K562 (cell line): ENCODE results near the gene ADGRF1. TPM values are rescaled to one million over a fixed set of nuclear protein-coding genes. Genes with fewer than 3 reads are reported as not detected.

ENCODE experiments used
- ATAC-seq: fragments of 200-7000 bp; cut with Tn5 transposase; 3 replicates; pipeline ENCODE4 v1.9.1; 2020; ENCODE audit warnings: moderate library complexity
- BruUV-seq: library from RNA; stranded (reverse); fragments of 400-500 nt; replicated peaks from 2 replicates; lab custom pipeline; 2021; lab: Mats Ljungman, UMichigan
- CTCF ChIA-PET: fragments of 300-600 bp; formaldehyde crosslinking; extraction: SDS; loops from one replicate; lab custom pipeline; 2021; ENCODE audit warnings: low intra/inter-chr PET ratio; lab: Yijun Ruan, JAX
- POLR2A ChIA-PET: fragments of 300-600, 350-650 bp; sonication (Branson Sonifier 250); formaldehyde crosslinking; extraction: SDS; loops from one replicate; lab custom pipeline; 2021; ENCODE audit warnings: antibody characterized with exemption, inconsistent platforms; lab: Yijun Ruan, JAX
- DNase-seq, 4 experiments: peaks; one replicate each; pipeline versions ENCODE4 v3.0.0 to v3.0.0-alpha.2; 2011 to 2018; ENCODE audit warnings: low spot score in 3 of 4, mixed read lengths in 3 of 4; ENCODE audit errors: extremely low read depth in 1 of 4
- FAIRE-seq: peaks from 2 replicates; lab custom pipeline; 2011; peaks lifted over from hg19 to GRCh38; lab: Jason Lieb, UNC
- H2AFZ ChIP-seq: 2 replicates; pipeline ENCODE4 v1.6.0; 2011; ENCODE audit warnings: low read depth, low read length, control low read depth, inconsistent platforms
- H3K27ac ChIP-seq: fragments of 200-600 bp; 3 replicates; pipeline ENCODE4 v1.8.0; 2011; ENCODE audit warnings: low read depth, mild to moderate bottlenecking, control low read depth, inconsistent platforms, low read length, moderate library complexity, mixed read lengths; ENCODE audit errors: extremely low read depth
- H3K27me3 ChIP-seq, 2 experiments: fragments of 300-600 bp in 1 of 2; 2 replicates in 1 of 2; 3 replicates in 1 of 2; pipeline versions ENCODE4 v1.6.0 to v1.8.0; 2011; ENCODE audit warnings: inconsistent platforms in 2 of 2, low read length in 2 of 2, mild to moderate bottlenecking in 1 of 2, mixed read lengths in 1 of 2, moderate library complexity in 1 of 2; ENCODE audit not compliant: control insufficient read depth in 2 of 2, insufficient read depth in 2 of 2
- H3K36me3 ChIP-seq: fragments of 300-600 bp; 3 replicates; pipeline ENCODE4 v1.8.0; 2011; ENCODE audit warnings: mild to moderate bottlenecking, low read length, inconsistent platforms; ENCODE audit not compliant: control insufficient read depth, insufficient read depth
- H3K4me1 ChIP-seq, 2 experiments: fragments of 200-600 bp in 1 of 2; replicated peaks in 1 of 2; 2 replicates in 1 of 2; 3 replicates in 1 of 2; pipeline versions ENCODE4 v1.5.1 to v1.8.0; 2011; ENCODE audit warnings: inconsistent platforms in 2 of 2, low read length in 2 of 2, mild to moderate bottlenecking in 1 of 2, mixed read lengths in 1 of 2, moderate library complexity in 1 of 2; ENCODE audit not compliant: control insufficient read depth in 2 of 2, insufficient read depth in 2 of 2
- H3K4me2 ChIP-seq: 2 replicates; pipeline ENCODE4 v1.6.1; 2011; ENCODE audit warnings: low read length, control low read depth, inconsistent platforms, mixed read lengths; ENCODE audit not compliant: insufficient read depth
- H3K4me3 ChIP-seq: fragments of 200-600 bp; sonication (generic), shearing (Covaris generic); 2 replicates; pipeline ENCODE4 v1.5.1; 2016; ENCODE audit warnings: control low read depth, inconsistent platforms
- H3K79me2 ChIP-seq: fragments of 200-600 bp; 3 replicates; pipeline ENCODE4 v1.8.0; 2011; ENCODE audit warnings: low read length, inconsistent platforms; ENCODE audit not compliant: control insufficient read depth, insufficient read depth
- H3K9ac ChIP-seq, 2 experiments: 2 replicates each; pipeline versions ENCODE4 v1.6.0 to v1.6.1; 2011; ENCODE audit warnings: low read depth in 2 of 2, low read length in 2 of 2, control low read depth in 1 of 2, inconsistent platforms in 1 of 2, mild to moderate bottlenecking in 1 of 2, mixed read lengths in 1 of 2; ENCODE audit not compliant: insufficient read depth in 1 of 2
- H3K9me1 ChIP-seq: one replicate; pipeline ENCODE4 v1.6.0; 2011; ENCODE audit warnings: inconsistent platforms, mild to moderate bottlenecking, low read length, moderate library complexity; ENCODE audit not compliant: control insufficient read depth, insufficient read depth
- H3K9me3 ChIP-seq: replicated peaks from 2 replicates; pipeline ENCODE4 v1.5.1; 2011; ENCODE audit warnings: low read depth, low read length, inconsistent platforms; ENCODE audit not compliant: control insufficient read depth, insufficient read depth
- H4K20me1 ChIP-seq: replicated peaks from 2 replicates; pipeline ENCODE4 v1.6.1; 2011; ENCODE audit warnings: low read length, inconsistent platforms, mixed read lengths; ENCODE audit not compliant: control insufficient read depth, insufficient read depth
- ARNT ChIP-seq, 2 experiments: fragments of 450-650 bp; IDR thresholded peaks; 2 replicates each; pipeline ENCODE4 v1.6.1; 2016; ENCODE audit warnings: mild to moderate bottlenecking in 1 of 2
- CXXC5 ChIP-seq: fragments of 250-450 bp; sonication (Bioruptor Pico); IDR thresholded peaks from 2 replicates; pipeline ENCODE4 v1.8.0; 2022; ENCODE audit warnings: inconsistent platforms, mild to moderate bottlenecking, moderate library complexity
- GTF2B ChIP-seq: IDR thresholded peaks from 2 replicates; pipeline ENCODE4 v1.6.1; 2011; ENCODE audit not compliant: insufficient read length; ENCODE audit errors: extremely low read depth
- ILF3 ChIP-seq: fragments of 450-650 bp; IDR thresholded peaks from 2 replicates; pipeline ENCODE4 v1.6.1; 2018; ENCODE audit warnings: antibody characterized with exemption, mild to moderate bottlenecking, moderate library complexity, borderline replicate concordance
- KDM2B ChIP-seq: fragments of 250-450 bp; sonication (Bioruptor Pico); IDR thresholded peaks from 2 replicates; pipeline ENCODE4 v1.8.0; 2021; ENCODE audit warnings: mild to moderate bottlenecking, moderate library complexity
- MCM7 ChIP-seq, 2 experiments: fragments of 450-650 bp; IDR thresholded peaks; 2 replicates each; pipeline ENCODE4 v1.6.1; 2016 to 2018
- MXI1 ChIP-seq: IDR thresholded peaks from 2 replicates; pipeline ENCODE4 v1.6.1; 2011; ENCODE audit warnings: low read depth, mild to moderate bottlenecking, improper control_type of control experiment, low read length
- SNAPC5 ChIP-seq: fragments of 250-450 bp; sonication (Bioruptor Pico); IDR thresholded peaks from 2 replicates; pipeline ENCODE4 v1.8.0; 2021; ENCODE audit warnings: moderate library complexity, mild to moderate bottlenecking, inconsistent platforms
- VEZF1 ChIP-seq: fragments of 200-800 bp; sonication (Bioruptor generic); IDR thresholded peaks from 2 replicates; pipeline ENCODE4 v1.6.1; 2017; ENCODE audit warnings: missing genetic modification characterization, missing compliant biosample characterization
- ZHX1 ChIP-seq: fragments of 150-350 bp; conservative IDR thresholded peaks from 2 replicates; pipeline ENCODE4 v1.6.1; 2014; ENCODE audit warnings: low read length
- ZKSCAN1 ChIP-seq: fragments of 150-350 bp; IDR thresholded peaks from 2 replicates; pipeline ENCODE4 v1.6.1; 2016; ENCODE audit warnings: low read depth, low read length
- ZNF239 ChIP-seq: fragments of 250-450 bp; sonication (Bioruptor Pico); IDR thresholded peaks from 2 replicates; pipeline ENCODE4 v1.4.0; 2020; ENCODE audit warnings: mild to moderate bottlenecking
- ZNF253 ChIP-seq: fragments of 250-450 bp; sonication (Bioruptor Pico); conservative IDR thresholded peaks from 2 replicates; pipeline ENCODE4 v1.6.1; 2021; ENCODE audit warnings: mild to moderate bottlenecking
- ZNF311 ChIP-seq: fragments of 250-450 bp; sonication (Bioruptor Pico); IDR thresholded peaks from 2 replicates; pipeline ENCODE4 v1.4.0; 2020; ENCODE audit warnings: mild to moderate bottlenecking, moderate library complexity
- ZNF586 ChIP-seq: fragments of 450-650 bp; formaldehyde crosslinking; conservative IDR thresholded peaks from 2 replicates; pipeline ENCODE4 v1.4.0; 2020; ENCODE audit warnings: mild to moderate bottlenecking, moderate library complexity
- WGBS: fragments of 100-300 bp; shearing (Covaris generic); methylation state at CpG from one replicate; pipeline ENCODE4 v1.1.6; 2016; ENCODE audit warnings: low coverage, mixed read lengths; ENCODE audit not compliant: insufficient coverage; ENCODE audit errors: missing lambda C conversion rate; 5-methylcytosine and 5-hydroxymethylcytosine counted together
- in situ Hi-C: fragments of 300-500 bp; cut with MboI; formaldehyde crosslinking; loops from 4 replicates; pipeline ENCODE4 v1.15.0; 2018; ENCODE audit warnings: inconsistent platforms, mixed read lengths
- intact Hi-C: fragments of 100-400 bp; cut with micrococcal nuclease; formaldehyde crosslinking; loops from 2 replicates; pipeline ENCODE4 v1.14.2; 2022
- polyA plus RNA-seq, 8 experiments: library from polyadenylated mRNA; depleted of rRNA in 4 of 8; stranded (reverse) in 5 of 8; unstranded in 3 of 8; fragments of >200 nt; fragmentation: Nextera tagmentation in 2 of 8; fragmentation: Illumina TruSeq in 1 of 8; extraction: Ambion mirVana in 2 of 8; extraction: Trizol in 1 of 8; gene quantifications; 2 replicates each; pipeline versions ENCODE4 v1.2.1 to v1.2.3, GENCODE V29; 2011 to 2014; ENCODE audit warnings: inconsistent platforms in 1 of 8, missing spikeins in 1 of 8
- total RNA-seq, 7 experiments: library from RNA; depleted of rRNA in 6 of 7; stranded (reverse); fragments of >200 nt in 6 of 7; fragmentation: Illumina TruSeq in 2 of 7; extraction: Trizol in 2 of 7; gene quantifications; 2 replicates each; pipeline versions ENCODE4 v1.2.1 to v1.2.3, GENCODE V29; 2011 to 2021; ENCODE audit warnings: low replicate concordance in 1 of 7

ADGRF1 gene
- total and polyA plus RNA-seq, 9 of the 15 experiments (the other 6 are each of a cell fraction or from before 2014, with no cell fraction given) = not detected

GRCh38 chr6:47028835-47029360 is 13.2 kb downstream of the ADGRF1 start (continued):
- TF ChIP-seq SNAPC5 = no peak
- TF ChIP-seq, all 486 proteins: peak for 0

GRCh38 chr6:47027315-47027714 is 14.8 kb downstream of the ADGRF1 start:
- intact Hi-C loops = no loop called here
- no peak overlapping the region for H3K4me3 ChIP-seq
- no peaks in the 10 kb centered on the region for H3K9me1 ChIP-seq
- H3K79me2 ChIP-seq = no peaks in the 10 kb centered on the region
- FAIRE-seq (no peak), ATAC-seq (no peak), DNase-seq (no peak)
- no peaks in the 10 kb centered on the region; the same call in 1 of the 2 replicates for H4K20me1 ChIP-seq
- TF ChIP-seq MCM7 (IDR thresholded peaks at IDR 0.05) (no peak), VEZF1 (CRISPR knock-in tag) (no peak), ARNT (IDR thresholded peaks at IDR 0.05) (no peak), ZNF311 (CRISPR knock-in tag) (no peak), ZNF253 (CRISPR knock-in tag) (no peak), ZKSCAN1 (no peak), ZHX1 (no peak), CXXC5 (CRISPR knock-in tag) (no peak), GTF2B (no peak), KDM2B (CRISPR knock-in tag) (no peak), ZNF586 (CRISPR knock-in tag) (no peak), ZNF239 (CRISPR knock-in tag) (no peak), ILF3 (no peak), MXI1 (no peak)
- 0% methylated on average over 3 of the region's 3 CpGs for WGBS
- ChIA-PET CTCF (no interaction called here), POLR2A (no interaction called here)
- H3K36me3 ChIP-seq = no peaks in the 10 kb centered on the region
- no peaks in the 10 kb centered on the region for H3K9me3 ChIP-seq
- no peaks in the 10 kb centered on the region for H3K4me1 ChIP-seq
- H3K9ac ChIP-seq = no peak overlapping the region
- in situ Hi-C loops = no loop called here
- H3K27me3 ChIP-seq = peaks cover 0 to 15% of the 10 kb centered on the region in 2 experiments; a peak in 3 of 5 replicates
- H3K4me2 ChIP-seq = no peak overlapping the region
- H2AFZ ChIP-seq = no peak overlapping the region
- no peak overlapping the region for H3K27ac ChIP-seq
- BruUV-seq = no TSS peak
